ENCODE data around the gene ZDHHC17.
"Not testable (repeated sequence)": the region's sequence is repeated elsewhere in the genome, so short reads cannot be mapped to it uniquely, and the experiment has no call there.

The ZDHHC17 gene

DNA sequence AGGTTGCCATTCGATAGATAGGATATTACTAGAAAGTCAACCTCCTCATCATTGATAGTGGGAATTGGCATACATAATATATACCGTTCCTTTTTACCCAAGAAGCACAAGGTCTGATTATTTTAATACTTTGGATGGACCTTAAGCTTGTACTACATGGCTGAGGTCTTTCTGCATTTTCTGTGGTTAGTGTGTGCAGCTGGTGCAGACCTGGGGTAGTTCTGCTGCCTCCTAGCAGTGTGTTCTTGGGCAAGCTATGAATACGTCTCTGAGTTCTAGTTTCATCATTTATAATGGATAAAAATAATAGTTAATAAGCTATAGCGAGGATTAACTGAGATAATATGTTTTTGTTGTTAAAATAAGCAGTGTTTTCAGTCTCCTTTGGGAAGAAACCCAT is 2.2 kb downstream of the ZDHHC17 start:
- no peak for DNase-seq (ENCODE audit: low read depth)

DNA sequence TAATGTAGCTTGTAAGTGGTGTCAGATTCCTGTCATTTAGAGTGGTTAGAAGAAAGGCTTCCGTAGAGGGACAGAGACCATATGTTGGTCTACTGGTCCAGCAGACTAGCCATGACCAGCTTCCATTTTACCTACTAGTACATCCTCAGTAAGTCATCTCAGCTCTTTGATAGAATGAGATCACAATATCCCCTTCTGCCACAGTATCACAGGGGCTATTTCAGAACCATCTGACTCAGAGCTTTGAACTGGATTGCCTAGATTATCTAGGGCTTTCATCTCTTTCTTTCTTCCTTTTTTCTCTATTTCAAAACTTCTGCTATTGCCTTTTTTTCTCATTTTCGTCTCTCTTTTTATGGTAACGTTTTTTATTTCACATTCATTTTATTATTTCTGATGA is 4.7 kb downstream of the ZDHHC17 start:
- no peak for DNase-seq (ENCODE audit: low read depth)

DNA sequence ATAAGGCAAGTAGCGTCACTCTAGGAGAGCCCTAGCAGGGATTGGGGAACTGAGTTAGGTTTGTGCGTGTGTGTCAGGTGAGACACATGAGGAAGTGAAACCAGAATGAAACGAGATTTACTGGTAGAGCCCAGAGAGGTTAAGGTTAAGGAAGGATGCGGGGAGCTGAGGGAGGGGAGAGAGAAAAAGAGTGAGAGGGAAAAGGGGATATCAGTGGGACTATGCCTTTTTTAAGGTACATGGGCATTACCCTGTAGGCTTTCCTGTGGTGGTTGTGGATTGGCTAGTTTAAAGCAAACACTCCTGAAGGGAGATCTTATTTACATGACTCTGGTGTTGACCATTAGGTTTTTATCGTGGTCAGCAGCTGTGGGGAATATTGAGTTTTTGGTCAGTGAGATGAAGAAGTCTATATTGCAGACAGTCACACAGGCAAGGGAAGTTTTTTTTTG is 13.9 kb downstream of the ZDHHC17 start:
- no peak for DNase-seq (ENCODE audit: low read depth)

DNA sequence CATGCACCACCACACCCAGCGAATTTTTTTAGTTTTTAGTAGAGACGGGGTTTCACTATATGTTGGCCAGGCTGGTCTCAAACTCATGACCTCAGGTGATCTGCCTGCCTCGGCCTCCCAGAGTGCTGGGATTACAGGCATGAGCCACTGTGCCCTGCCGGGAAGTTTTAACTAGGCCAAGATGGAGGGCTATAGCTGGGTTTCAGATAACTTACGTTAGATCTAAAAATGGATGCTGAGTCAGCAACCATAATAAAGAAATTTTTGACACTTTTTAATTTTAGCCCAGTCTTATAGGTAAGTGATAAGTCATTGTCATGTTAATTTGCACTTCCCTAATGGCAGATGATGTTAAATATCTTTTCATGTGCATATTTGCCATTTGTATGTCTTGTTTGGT is 14.4 kb downstream of the ZDHHC17 start:
- DNase-seq (ENCODE audit: low read depth) = no peak

DNA sequence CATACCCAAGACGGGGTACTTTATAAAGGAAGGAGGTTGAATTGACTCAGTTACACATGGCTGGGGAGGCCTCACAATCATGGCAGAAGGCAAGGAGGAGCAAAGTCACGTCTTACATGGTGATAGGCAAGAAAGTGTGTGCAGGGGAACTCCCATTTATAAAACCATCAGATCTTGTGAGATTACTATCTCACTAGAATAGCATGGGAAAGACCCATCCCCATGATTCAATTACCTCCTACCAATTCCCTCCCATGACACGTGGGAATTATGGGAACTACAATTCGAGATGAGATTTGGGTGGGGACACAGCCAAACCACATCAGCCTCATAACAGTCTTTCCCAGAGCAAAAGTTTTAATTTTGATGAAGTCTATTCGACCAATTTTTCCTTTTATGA is 15.4 kb downstream of the ZDHHC17 start:
- DNase-seq (ENCODE audit: low read depth) = not testable (repeated sequence)

DNA sequence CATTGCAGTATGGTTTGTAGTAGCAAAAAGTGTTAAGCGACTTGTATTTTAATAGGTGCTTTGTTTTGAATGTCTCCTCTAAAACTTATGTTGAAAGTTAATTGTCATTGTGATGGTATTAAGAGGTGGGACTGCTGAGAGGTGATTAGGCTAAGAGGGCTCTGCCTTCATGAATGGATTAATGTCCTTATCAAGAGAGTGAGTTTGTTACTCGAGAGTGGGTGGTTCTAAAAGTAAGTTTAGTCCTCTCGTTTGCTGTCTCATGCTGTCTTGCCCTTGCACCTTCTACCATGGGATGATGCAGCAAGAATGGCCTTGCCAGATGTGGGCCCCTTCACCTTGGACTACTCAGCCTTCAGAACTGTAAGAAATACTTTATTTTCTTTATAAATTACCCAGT is 17.4 kb downstream of the ZDHHC17 start:
- no peak for DNase-seq (ENCODE audit: low read depth)

DNA sequence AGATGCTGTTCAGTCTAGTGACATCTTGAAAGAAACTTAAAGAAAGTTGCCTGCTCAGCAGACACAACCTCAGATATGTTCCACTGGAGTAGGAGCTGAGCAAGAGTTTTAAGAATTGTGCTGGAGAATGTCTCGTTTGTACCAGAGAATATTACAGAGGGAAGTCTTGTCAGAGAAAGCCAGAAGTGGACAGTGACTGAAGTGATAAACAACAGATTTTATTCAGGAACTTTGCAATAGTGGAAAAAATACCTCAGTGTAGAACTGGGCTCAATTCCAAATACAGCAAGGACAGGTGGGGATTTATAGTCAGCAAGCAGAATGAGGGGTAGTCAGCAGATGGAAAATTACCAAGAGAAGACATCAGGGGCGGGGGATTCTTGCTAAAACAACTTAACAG is 18.6 kb downstream of the ZDHHC17 start:
- no peak for DNase-seq (ENCODE audit: low read depth)

DNA sequence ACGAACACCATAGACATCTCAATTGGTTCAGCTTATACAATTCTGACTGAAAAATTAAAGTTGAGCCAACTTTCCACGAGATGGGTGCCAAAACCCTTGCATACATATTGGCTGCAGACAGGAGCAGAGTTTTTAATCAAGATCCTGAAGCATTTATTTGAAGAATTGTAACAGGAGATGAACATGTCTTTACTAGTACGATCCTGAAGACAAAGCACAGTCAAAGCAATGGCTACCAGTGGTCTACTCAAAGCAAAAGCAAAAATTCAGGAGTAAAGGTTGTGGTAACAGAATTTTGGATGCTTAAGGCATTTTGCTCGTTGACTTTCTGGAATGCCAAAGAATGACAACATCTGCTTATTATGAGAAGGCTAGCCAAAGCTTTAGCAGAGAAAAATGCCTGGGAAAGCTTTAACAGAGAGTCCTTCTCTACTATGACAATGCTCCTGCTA is 20.7 kb downstream of the ZDHHC17 start:
- no peak for DNase-seq (ENCODE audit: low read depth)

DNA sequence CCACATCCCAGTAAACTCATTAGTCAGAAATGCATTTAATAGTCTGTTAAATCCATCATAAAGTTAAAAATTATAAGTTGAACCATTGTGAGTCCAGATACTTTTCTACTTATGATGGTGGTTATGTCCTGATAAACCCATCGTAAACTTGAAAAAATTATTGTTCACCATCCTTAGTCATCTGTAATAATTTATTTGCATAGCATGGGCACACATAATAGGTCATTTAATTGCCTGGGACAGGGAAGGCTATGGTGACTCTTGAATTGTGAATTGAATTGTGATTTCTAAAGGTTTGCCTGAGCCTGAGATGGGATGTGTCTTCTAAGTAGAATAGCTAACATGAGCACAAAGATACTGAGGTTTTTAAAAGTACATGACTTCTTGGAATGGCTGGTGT is 21.5 kb downstream of the ZDHHC17 start:
- DNase-seq (ENCODE audit: low read depth) = no peak

DNA sequence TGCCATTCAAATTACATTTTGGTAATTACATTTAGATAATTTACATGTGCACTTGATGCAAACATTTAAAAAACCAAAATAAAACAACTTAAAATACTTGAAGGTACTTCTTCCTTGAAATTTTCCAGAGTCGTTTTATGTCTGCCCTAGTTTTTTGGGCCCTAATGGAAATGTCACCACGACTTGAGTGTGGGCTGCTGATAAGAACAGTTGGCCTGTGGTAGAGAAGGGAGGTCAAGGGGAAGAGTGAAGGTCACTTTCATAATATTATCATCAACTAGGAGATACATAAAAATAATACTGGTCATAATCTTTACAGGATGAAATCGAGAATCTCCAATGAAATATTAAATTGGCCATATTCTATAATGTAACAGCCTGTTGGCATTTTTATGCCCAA is 23.1 kb downstream of the ZDHHC17 start:
- no peak for DNase-seq (ENCODE audit: low read depth)

DNA sequence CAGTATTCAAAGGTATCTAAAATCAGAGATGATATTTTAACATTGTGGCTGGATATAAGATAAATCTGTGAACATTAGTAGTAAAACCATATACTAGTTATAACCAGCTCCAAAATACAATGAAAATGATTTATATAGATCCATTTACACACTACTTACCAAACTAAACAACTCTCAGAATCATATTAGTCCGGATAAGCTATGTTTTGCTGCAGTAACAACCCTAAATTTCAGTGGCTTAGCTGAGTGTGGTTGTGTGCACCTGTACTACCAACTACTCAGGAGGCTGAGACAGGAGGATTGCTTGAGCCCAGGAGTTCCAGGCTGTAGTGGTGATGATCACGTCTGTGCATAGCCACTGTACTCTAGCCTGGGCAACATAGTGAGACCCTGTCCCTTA is 23.8 kb downstream of the ZDHHC17 start:
- DNase-seq (ENCODE audit: low read depth) = no peak

DNA sequence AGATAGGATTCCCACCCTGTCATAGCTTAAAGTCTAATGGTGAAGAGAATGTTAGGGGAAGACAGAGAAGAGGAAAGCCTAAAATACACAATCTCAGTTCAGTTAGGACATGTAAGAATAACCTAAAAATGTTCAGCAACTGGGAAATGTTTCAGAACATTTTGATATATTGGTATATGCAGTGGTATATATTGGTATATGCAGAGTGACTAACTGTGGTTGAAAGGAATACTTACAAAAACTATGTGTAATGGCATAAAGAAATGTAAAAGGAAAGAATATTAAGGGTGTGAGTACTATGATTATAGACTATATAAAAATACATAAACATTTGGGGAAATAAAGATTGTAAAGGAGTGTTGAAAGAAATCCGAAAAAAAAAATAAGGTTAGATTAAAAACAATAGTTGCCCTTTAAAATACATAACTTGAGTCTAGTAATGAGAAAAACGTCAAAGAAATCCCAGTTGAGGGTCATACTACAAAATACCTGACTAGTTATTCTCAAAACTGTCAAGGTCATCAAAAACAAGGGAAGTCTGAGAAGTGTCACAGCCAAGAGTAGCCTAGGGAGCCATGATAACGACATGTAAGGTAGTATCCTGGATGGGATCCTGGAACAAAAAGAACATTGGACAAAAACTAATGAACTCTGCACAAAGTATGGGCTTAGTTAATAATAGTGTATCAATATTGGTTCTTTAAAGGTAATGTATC is 25.6 kb downstream of the ZDHHC17 start:
- no peak for DNase-seq (ENCODE audit: low read depth)

DNA sequence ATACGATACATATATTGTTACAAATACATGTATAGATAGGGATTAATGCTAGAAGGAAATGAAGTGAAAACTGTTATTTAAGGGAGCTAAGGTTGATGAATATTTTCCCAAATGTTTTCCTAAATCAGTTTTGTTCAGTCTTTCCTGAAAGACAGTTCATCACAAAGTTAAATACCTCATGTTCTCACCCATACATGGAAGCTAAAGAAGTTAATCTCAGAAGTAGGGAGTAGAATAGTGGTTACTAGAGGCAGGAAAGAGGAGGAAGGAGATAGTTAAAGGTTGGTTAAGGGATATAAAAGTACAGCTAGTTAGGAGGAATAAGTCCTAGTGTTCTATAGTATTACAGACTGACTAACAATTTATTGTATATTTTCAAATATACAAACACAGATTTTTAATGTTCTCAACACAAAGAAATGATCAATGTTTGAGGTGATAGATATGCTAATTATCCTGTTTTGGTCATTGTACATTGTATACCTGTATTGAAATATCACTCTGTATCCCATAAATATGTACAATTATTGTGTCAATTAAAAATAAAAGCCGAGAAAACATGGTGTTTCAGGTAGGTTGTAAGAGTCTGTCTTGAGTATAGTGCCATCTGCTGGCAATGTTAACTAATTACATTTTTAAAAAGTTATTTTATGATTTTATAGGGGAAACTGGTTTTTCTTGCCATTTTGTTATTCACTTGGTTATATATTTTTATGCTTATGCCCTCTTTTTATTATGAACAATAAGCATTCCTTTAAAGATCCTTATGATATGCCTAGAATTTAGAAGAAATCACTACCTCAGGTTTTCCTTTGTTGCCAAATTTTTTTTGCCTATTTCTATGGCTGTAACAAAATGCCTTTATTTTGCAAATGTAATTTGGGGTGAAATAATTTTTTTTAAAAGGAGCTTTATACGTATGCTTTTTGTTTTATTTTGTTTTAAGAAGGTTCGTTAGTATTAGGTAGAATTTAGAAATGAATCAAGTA is 26.9 kb downstream of the ZDHHC17 start:
- no peak for DNase-seq (ENCODE audit: low read depth)

DNA sequence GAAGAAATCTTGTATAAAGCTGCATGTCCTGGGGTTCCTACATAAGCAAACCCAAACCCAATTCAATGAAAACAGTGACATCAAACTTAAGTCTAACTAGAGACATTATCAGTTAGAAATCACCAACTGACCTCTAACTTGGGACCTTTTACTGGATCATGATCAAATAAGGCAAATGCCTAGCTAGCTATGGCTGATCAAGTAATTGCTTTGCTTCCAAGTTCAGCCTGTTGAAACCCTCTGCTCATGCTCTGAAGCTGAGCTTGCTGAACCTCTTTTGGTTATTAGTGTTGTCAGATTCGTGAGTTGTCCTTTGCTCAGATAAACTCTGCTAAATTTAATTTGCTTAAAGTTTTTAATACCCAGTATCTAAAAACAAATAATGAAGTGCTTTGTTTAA is 28.9 kb downstream of the ZDHHC17 start:
- DNase-seq (ENCODE audit: low read depth) = no peak

DNA sequence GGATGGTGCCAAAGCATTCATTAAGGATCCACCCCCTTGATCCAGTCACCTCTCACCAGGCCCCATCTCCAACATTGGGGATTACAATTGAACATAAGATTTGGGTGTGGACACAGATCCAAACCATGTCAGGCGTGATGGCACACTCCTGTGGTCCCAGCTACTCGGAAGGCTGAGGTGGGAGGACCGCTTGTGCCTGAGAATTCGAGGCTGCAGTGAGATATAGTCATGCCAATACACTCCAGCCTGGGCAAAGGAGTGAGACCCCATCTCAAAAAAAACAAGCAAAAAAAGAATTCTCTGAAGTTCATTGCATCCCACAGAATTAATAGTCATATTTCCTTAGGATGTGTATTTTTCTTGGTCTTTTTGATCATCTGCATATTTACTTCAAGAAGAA is 34.9 kb downstream of the ZDHHC17 start:
- DNase-seq (ENCODE audit: low read depth) = no peak

DNA sequence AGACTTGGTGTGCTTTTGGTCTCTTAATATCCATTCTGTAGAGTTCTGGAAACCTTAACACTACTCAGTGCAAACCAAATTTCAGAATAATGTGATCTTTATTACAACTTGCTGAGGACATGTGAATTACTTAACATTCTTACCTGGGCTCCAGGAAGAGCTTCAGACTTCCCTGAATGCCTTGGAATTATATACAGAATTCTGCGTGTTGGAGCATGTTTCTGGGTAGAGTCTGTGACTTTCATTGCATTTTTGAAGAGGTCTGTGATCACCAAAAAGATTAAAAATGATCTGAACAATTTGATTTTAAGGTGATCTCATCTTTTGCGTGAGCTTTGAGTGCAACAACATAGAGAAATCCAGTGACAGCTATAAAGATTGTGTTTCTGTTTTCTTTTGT is 35.4 kb downstream of the ZDHHC17 start:
- no peak for DNase-seq (ENCODE audit: low read depth)

DNA sequence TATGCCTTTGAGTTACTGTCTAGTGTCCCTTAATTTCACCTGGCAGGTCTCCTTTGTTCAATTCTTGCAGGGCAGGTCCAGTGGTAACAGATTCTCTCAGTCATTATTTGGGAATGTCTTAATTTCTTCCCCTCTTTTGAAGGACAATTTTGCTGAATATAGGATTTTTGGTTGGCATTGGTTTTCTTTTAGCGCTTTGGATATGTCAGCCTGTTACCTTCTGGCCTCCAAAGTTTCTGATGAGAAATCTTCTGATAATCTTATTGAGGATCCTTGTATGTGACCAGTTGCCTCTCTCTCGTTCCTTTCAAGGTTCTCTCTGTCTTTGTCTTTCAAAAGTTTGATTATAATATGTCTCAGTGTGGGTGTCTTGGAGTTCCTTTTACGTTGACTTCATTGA is 38.1 kb downstream of the ZDHHC17 start:
- no peak for DNase-seq (ENCODE audit: low read depth)

DNA sequence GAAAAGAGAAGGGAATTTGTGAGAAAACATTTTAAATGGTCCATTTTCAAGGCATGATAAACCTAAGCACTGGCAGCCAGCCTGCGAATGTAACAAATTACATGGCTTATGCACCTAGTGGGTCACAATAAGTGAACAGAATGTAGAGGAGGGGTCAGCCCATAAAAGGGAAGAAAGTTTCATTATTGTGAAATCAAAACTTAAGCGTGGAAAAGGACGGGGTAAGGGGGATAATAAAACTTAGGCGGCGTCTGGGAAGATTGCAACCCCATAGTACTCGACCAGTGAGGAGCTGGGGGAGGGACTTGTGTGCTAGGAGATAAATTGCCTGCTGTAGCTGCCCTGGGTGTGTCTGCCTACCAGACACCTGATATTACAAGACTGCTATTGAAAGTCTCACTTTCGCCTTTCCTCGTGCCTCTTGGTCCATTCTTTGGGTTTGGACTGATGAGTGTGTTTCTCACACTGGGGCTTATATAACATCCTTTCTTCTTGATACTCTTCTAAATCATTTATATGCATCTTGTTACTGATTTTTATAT is 40.6 kb downstream of the ZDHHC17 start:
- DNase-seq (ENCODE audit: low read depth) = no peak

DNA sequence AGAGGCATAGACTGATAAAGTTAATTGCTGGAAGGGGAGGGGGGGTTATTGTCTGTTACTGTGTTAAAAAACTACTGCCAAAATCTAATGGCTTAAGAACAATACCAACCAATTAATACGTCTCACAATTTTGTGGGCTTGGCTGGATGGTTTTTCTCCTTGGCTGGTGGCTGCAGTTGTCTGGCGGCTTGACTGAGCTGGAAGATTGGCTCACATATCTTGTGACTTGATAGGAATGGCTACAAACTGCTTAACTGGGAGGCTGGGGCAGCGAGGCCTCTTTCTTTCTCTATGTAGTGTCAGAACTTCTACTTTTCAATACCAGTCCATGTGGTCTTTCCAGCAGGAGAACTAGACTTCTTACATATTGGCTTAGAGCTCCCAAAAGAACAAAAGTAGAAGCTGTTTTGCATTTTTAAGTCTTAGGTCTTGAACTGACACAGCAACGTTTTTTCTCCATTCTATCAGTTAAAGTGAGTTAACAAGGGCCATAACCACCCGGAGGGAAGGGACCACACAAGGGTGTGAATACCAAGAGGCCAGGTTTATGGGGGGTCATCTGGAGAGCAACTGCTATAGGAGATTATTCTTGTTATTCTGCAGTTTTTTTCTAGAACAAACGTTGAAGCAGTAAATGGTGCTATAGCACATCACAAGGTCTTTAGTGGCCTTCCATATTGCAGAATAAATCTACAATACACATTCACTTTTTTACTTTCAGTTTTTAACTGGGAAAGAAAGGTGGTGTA is 46.9 kb downstream of the ZDHHC17 start:
- no peak for DNase-seq (ENCODE audit: low read depth)

DNA sequence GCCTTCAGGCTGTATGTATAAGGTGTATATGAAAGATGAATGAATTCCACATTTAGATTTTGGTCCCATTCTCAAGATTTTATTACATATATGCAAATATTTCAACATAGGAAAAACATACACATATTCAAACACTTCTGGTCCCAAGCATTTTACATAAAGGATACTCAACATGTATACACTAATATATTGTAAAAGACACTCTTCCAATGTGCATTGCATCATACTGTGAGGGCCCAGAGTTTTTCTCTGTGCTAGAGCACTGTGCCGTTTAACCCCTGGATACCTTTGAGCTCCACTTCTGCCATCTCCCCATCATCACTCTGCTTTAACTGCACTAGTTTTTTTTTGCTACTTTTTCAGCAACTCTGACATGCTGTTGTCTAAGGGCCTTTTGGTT is 48.1 kb downstream of the ZDHHC17 start:
- DNase-seq (ENCODE audit: low read depth) = no peak

DNA sequence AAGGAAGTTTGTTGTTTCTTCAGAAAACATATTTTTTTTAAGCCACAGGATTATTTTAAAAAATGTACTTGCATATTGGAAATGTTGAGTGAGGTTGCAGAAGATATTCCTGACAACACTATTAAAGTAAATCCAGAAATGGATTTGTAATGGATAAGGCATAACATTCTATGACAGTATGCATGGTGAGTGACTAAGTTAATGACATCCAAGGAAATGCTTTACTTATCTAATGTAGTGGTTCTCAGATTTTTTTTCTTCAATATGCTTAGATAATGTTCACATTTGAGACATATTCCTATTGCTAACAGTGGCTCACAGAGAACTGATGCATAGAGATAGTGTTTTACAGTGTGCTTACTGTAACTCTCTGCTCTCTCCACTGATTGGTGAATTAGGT is 49.4 kb downstream of the ZDHHC17 start:
- DNase-seq (ENCODE audit: low read depth) = no peak

DNA sequence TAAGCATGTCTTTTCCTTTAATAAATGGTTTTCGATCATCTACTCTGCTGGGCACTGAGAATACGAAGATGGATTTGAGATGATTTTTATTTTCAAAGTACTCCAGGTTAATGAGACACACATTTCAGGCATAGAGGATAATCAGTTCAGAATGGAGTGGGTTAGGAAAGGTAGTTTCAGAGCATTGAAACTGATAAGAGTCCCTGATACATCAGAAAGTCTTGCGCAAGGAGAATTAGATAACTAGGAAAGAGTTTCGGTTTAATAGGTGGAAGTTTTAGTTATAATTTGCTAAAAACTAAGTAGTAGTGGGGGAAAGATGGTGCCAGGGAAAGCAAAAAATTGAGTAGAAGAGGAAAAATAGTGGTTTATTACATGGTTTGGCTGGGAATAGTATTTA is 50.1 kb downstream of the ZDHHC17 start:
- DNase-seq (ENCODE audit: low read depth) = no peak
